SH-SY5Y (cell line): ENCODE results near the gene SBNO2.

Source experiments
- GATA2 ChIP-seq: IDR thresholded peaks from 2 replicates; pipeline ENCODE4 v1.6.1; 2011; ENCODE audit warnings: mild to moderate bottlenecking, low read depth, low read length
- GATA3 ChIP-seq: IDR thresholded peaks from 2 replicates; pipeline ENCODE4 v1.6.1; 2011; ENCODE audit warnings: low read depth, mild to moderate bottlenecking, low read length, moderate library complexity

- TF ChIP-seq GATA3 = no peak
- TF ChIP-seq GATA2 = no peak
Measured at GRCh38 chr19:1221904-1222255, 47.8 kb upstream of the SBNO2 start.
